Aortic smooth muscle cell (primary cell): ENCODE measurements around the gene CLEC4A. TPM values are rescaled to one million over a fixed set of nuclear protein-coding genes. Genes with fewer than 3 reads are reported as not detected.

ENCODE experiments used
- total RNA-seq: library from RNA; depleted of rRNA; stranded (reverse); fragments of >200 nt; gene quantifications from 2 replicates; pipeline ENCODE4 v1.2.3, GENCODE V29; 2014

The CLEC4A gene
- 0.13 and 0.31 TPM in 2 replicates for total RNA-seq

GRCh38 chr12:8123124-8123912 is at the start of gene CLEC4A:
TSS of gene CLEC4A (plus strand) at chr12:8123617. CDS start at chr12:8123879, 262 bp downstream.

GRCh38 chr12:8156845-8157244 is 33.4 kb downstream of the CLEC4A start, which contains the start of gene ZNF705A:
TSS of gene ZNF705A (plus strand) at chr12:8157015. CDS start at chr12:8172626, 15,611 bp downstream.

Other genes with a start within 250 kb of the CLEC4A start
- 36.7 and 47.7 TPM in 2 replicates for gene SLC2A3, start 187.4 kb upstream of the CLEC4A start, total RNA-seq
- gene FOXJ2, start 90.9 kb upstream of the CLEC4A start, total RNA-seq = 4.4 and 6.7 TPM in 2 replicates
- gene C3AR1, start 57.3 kb upstream of the CLEC4A start, total RNA-seq = 0.19 and 0.40 TPM in 2 replicates
- 28.8 and 34.1 TPM in 2 replicates for gene NECAP1, start 41.3 kb upstream of the CLEC4A start, total RNA-seq
- not detected in 2 replicates for gene ZNF705A, start 33.4 kb downstream of the CLEC4A start, total RNA-seq
- gene FAM90A1, start 104.0 kb downstream of the CLEC4A start, total RNA-seq = 0.06 TPM in 1 of 2 replicates, not detected in the other